GM21528 (cell line): ENCODE data around the gene HBG1.
"Not testable (repeated sequence)": the region's sequence is repeated elsewhere in the genome, so short reads cannot be mapped to it uniquely, and the experiment has no call there.

Source experiments
- ATAC-seq: cut with Tn5 transposase; IDR thresholded peaks from one replicate; pipeline ENCODE4 v1.9.1; 2021; ENCODE audit warnings: mild to moderate bottlenecking, moderate library complexity; ENCODE audit not compliant: unreplicated experiment, low FRiP score

HBG1 gene

GRCh38 chr11:5249807-5250396 is at the start of gene HBG1:
Gene HBG1 (minus strand): TSS chr11:5249857. CDS start chr11:5249804, 53 bp downstream.
- not testable (repeated sequence) for ATAC-seq

GRCh38 chr11:5298451-5298850 is 48.8 kb upstream of the HBG1 start:
- ATAC-seq = no peak

GRCh38 chr11:5297721-5298323 is 48.2 kb upstream of the HBG1 start:
- no peak for ATAC-seq

GRCh38 chr11:5294342-5294995 is 44.8 kb upstream of the HBG1 start:
- not testable (repeated sequence) for ATAC-seq

- no peak for ATAC-seq
Measured at GRCh38 chr11:5293028-5293427, 43.4 kb upstream of the HBG1 start.

GRCh38 chr11:5291207-5291838 is 41.7 kb upstream of the HBG1 start:
- ATAC-seq = peak; percentile 93

- ATAC-seq = no peak
Measured at GRCh38 chr11:5290106-5290505, 40.4 kb upstream of the HBG1 start.

GRCh38 chr11:5289696-5290095 is 40.0 kb upstream of the HBG1 start:
- no peak for ATAC-seq

- no peak for ATAC-seq
Measured at GRCh38 chr11:5288906-5289550, 39.4 kb upstream of the HBG1 start.

- no peak for ATAC-seq
Measured at GRCh38 chr11:5288108-5288905, 38.6 kb upstream of the HBG1 start.

GRCh38 chr11:5286901-5287300 is 37.2 kb upstream of the HBG1 start:
- ATAC-seq = no peak

- no peak for ATAC-seq
Measured at GRCh38 chr11:5286351-5286750, 36.7 kb upstream of the HBG1 start.

GRCh38 chr11:5285703-5286340 is 36.2 kb upstream of the HBG1 start:
- ATAC-seq = no peak

- no peak for ATAC-seq
Measured at GRCh38 chr11:5284637-5285036, 35.0 kb upstream of the HBG1 start.

GRCh38 chr11:5283882-5284281 is 34.2 kb upstream of the HBG1 start:
- ATAC-seq = no peak

- ATAC-seq = no peak
Measured at GRCh38 chr11:5283086-5283485, 33.4 kb upstream of the HBG1 start.

- no peak for ATAC-seq
Measured at GRCh38 chr11:5282628-5283027, 33.0 kb upstream of the HBG1 start.

GRCh38 chr11:5281596-5281995 is 31.9 kb upstream of the HBG1 start:
- no peak for ATAC-seq

- peak; percentile 84 for ATAC-seq
Measured at GRCh38 chr11:5280582-5281102, 31.0 kb upstream of the HBG1 start.
